Inflammatory macrophage (primary cell): Measurements from ENCODE around the gene GLS.

ENCODE experiments used
- DNase-seq, 2 donors: peaks; one replicate each; pipeline ENCODE4 v3.0.0-alpha.2; 2020 to 2022

Gene GLS

DNA sequence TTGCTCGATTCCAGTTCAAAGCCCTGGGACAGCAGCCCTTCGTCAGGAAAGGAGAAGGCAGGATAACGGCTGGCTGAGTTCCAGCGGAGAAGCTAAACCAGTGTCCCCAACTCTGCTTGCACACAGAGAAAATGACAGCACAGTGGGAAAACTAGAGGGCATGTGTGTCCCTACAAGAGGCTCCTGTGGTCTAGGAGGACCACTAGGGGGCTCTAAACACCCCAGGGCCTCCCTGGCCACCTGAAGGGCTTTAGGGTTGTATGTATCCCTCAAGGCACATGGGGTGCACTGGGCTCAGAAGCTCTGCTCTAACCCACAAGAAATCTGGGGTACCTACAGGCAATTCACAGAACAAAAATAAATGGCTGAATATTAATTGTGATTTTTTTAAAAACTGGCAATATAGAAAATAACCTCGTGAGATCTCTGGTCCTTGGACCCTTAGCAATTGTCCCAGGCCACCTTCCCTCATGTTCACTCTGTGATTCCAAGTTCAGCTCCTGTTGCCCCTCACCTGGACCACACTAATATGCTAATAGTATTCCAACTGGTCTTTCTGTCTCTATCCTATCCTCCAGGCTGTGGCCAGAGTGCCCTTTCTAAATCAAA, 115.8 kb downstream of the GLS start:
- peak; percentile 13 to 17 for DNase-seq

DNA sequence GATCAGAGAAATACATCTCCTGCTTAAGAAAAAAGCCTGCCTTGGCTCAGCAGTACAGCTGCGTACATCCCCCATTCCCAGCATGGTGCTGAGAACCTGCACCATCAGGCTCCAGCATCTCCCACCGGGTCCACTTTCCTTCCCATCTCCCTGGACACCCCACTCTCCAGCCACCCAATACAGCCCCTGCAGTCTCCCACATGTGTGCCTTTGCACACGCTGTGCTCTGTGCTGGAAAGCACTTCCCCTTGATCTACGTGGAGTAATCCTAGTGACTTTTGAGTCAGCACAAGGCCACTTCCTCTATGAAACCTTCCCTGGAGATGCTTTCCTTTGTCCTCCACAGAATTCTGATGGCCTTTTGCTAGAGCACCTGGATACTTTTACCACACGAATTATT, 116.3 kb downstream of the GLS start:
- peak; percentile 84 to 88 for DNase-seq

GRCh38 chr2:190997526-190998113, 117.0 kb downstream of the GLS start:
- no peak for DNase-seq

DNA sequence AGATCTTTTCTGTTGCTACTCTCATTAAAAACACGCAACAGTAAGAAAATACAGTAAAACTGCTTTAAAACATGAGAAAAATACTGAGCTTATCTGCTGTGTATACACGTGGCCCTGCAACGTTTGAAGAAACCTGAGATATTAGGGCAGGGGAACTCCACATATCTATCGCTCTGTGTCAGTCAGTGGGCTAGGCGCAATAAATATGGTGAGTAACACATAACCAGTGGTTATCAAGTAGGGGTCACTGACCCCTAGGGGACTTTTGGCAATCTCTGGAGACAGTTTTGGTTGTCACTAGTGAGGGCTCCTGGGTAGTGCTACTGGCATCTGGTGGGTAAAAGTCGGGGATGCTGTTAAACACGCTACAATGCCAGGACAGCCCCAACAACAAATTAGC, 118.4 kb downstream of the GLS start:
- no peak for DNase-seq

DNA sequence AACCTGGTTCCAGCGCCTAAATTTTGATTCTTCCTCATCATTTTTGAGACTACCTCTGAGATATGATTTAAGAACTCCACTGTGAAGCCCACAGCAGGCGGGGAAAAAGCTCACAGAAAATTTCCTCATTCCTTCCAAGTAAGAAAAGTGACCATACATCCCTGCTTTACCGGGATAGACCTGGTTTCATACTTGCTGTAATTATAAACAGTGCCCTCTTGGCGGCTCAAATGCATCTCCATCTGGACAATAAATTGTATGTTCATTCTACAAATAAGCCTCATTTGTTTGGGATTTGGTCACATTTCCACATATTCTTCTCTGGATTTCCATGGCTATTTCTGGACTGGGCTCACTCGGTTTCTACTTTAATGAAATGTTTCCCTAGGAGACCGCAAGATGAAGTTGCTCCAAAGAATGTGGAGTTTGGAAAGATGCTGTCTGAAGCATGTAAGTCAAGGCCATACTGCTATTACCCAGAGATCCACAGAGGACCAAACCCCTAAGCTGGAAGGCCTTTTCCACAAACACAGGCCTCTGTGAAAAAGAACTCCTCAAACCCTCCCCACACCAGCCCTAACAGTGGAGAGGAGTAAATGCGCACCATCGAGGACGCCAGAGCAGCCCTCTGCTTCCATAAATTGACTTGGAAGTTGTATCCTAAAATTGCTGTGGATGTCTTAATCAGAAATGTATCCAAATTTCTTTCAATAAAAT, 119.5 kb downstream of the GLS start:
- DNase-seq = no peak

DNA sequence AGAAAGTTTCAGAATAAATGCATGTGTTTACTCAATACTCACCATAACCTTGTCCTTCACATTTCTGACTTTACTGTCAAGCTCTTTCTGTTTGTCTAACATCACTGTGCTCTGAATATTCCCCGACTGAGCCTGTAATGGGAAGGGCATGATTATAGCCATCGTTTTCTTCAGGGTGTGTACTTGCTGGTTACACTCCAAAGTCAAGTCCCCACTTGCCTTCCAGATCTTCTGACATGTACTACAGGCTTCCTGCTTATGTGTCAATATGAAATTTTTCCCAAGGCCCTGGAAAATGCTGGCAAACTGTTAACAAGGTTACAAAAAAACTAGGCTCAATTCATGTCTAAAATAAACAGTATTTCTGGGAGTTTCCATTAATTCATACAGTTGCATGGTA, 120.4 kb downstream of the GLS start:
- DNase-seq = no peak

- DNase-seq = no peak
Observed at GRCh38 chr2:191001624-191002023, 121.0 kb downstream of the GLS start.

GRCh38 chr2:191003405-191004309, 123.0 kb downstream of the GLS start:
- DNase-seq = no peak

DNA sequence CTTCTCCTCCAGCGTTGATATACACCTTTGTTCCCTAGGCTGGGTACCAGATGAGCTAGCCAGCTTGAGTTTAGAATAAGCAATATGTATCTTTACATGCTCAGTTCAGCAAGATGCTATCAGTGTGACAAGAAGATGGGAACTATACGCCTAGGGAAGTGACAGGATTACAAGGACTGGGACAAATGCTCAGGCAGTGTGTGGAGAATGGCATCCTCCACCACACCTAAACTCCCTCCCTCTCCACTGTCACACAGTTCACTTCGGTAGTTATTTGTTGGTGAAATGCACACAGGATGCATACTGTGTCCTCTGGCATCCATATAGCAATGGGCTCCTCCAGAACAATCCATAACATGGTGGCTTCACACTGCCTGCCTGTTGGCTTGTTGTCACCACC, 125.7 kb downstream of the GLS start:
- no peak for DNase-seq

GRCh38 chr2:191006997-191007783, 126.6 kb downstream of the GLS start:
- DNase-seq = no peak

- no peak for DNase-seq
Observed at GRCh38 chr2:191008286-191008685, 127.7 kb downstream of the GLS start.

DNA sequence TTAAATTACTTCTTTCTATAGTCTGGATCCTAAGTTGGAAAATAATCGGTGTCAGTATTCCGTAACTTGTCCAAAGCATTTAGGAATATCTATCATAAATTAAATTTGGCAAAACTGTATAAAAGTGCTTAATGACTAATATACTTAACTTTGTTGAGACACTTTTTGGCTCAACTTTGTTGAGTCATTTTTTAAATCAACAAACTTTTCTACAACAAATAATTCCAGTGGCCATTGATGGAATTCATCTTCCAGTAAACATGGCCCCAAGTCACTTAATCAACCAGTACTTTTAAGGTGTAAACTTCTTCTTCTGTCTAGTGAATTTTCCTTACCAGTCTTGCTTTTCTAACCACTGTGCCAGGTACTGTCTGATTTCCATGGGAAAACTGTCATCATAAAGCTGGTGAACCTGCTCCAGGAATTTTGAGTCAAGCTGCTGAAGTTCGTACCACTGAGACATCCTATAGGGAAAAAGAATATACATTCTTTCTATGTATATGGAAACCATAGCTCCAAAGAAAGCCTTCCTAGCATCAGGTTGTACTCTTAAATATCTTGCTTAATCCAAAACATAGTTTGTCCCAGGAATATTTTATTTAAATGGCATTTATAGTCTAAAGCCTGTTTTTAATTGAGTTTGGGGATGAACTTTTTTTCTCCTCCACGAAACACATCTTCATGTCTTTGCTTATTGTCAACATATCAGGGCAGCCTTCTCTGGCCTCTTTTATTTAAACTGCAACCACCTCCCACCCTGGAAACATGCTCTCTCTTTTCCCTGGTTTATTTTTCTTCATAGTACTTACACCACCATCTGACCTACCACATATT, 129.1 kb downstream of the GLS start:
- no peak for DNase-seq

DNA sequence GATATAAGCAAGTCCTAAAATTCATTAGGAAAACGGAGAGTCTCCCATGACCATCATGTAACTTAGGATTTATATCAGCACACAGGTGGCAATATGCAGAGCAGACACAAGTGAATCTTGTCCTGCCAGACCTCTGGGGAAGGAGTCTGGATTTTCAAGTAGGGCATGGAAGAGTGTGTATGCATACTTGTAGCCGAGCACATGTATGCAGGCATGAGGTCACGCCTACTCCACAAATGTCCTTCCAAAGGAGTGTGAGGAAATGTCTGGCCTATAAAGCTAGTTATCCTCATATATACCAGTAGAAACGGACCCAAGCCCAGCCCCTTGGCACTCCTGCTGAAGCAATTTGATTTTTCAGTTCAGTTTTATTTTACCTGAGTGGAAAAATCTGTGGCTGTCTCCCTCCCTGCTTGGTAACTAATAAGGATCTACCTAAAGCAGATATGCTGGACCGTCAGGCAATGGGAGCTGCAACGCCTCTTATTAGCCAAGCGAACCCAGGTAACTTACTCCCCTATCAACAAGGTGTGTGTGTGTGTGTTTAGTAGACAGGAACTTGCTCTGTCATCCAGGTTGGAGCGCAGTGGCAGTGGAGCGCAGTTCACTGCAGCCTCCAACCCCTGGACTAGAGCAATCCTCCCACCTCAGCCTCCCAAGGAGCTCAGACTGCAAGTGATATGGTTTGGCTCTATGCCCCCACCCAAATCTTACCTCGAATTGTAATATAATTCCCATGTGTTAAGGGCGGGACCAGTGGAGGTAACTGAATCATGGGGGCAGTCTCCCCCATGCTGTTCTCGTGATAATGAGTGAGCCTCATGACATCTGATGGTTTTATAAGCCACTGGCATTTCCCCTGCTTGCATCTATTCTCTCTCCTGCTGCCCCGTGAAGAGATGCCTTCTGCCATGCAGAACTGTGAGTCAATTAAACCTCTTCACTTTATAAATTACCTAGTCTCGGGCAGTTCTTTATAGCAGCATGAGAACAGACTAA, 130.6 kb downstream of the GLS start:
- no peak for DNase-seq

- no peak for DNase-seq
Observed at GRCh38 chr2:191012346-191012745, 131.7 kb downstream of the GLS start.

DNA sequence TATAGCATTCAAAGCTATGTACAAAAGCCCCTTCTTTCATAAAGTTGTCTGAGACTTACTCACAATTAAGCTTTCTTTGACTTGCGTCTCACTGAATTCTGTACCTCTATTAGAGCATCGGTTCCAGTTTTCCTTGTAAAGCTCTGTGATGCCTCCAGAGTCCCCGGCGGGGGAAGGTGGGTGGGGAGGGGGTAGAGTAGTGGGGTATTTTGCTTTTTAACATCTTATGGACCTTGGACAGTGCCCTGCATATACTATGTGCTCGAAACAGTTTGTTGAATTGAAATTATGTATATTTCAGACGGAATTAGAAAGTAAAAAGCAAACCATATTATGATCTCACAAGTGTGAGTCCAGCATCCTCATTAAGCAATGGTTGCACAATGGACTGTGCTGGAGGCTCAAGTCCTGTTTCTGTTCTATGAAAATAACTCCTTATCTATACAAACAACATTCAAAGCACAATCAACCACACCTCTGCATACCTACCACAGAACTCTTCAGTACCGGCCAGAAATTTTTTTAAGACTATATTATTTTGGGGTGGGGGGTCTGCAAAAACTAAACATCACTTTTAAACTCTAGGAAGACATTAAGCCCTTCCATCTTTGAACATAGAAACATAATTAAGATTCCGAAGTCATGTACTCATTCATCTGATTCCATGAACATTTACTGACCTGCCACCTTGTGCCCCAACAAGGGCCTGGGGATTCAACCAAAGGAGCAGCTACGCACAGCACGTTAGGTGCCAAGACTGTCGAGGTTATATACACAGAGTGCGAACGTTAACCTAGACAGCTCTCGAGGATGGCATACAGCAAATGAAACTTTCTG, 132.4 kb downstream of the GLS start:
- peak; percentile 60 to 75 for DNase-seq

DNA sequence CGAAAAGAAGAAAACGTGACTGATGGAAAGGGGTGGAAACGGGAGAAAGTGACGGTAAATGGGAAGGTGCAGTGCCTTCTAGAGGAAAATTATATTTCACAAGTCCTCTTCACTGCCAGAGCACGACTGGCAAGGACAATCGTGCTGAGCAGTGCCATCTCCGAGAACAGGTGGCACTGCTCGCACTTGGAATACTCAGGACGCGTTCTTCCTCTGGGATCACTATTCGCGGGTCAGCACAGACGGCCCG, 133.0 kb downstream of the GLS start:
- peak in 1 of 2 donors; percentile 5 for DNase-seq

DNA sequence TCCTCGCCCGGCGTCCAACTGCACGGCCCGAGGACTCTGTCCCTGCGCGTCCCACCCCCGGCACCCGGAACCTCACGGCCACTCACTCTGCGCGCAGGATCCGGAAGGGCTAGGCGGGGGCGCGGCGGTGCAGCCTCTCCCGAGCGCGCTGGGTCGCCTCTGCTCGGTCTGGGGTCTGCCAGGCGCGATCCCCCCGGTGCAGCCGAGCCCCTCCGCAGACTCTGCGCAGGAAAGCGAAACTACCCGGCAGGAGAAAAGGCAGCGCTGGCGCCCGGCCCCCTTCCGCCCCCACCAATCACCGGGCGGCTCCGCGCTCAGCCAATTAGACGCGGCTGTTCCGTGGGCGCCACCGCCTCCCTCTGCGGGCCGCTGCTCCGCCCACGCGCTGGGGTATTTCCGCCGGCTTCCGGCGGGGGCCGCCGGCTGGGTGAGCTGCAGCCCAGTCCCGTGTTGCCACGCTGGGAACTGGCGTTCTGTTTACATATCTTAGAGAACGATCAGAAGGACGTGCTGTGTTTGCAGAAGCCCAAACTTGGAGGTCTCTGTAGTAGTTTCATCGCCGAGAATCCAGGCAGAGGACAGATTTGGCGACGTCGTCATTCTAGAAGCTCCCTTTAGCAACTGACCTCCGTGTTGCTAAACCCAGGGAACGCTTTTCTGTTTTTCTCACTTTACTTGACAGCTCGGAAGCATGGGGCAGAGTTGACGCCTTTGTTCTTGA, 133.5 kb downstream of the GLS start, which contains the start of gene STAT1:
TSS of gene STAT1 (minus strand) at position 240 of the 721 bp plus-strand sequence. CDS start 4,168 bp downstream, outside the sequence.
- peak; percentile 97 to 98 for DNase-seq

DNA sequence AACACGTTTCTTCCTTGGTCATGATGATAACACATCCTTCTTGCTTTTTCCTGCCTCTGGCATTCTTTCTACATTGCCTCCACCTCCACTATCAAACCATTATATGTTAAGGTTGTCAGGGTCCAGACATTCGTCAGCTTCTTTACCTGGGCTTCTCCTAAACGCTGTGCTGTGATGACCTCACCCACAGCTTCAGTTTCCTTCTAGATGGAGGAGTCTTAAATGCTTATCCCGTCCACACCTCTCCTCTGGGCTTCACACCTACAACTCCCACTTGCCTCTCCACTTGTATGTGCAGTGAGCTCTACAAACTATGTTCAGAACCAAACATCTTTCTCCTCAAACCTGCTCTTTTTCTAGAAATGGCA, 134.0 kb downstream of the GLS start:
- DNase-seq = no peak
